HG02981 (cell line): Measurements from ENCODE around the gene CYB5R2.

ENCODE experiments used
- ATAC-seq: cut with Tn5 transposase; IDR thresholded peaks from one replicate; pipeline ENCODE4 v1.9.1; 2021; ENCODE audit warnings: mild to moderate bottlenecking, moderate library complexity; ENCODE audit not compliant: unreplicated experiment

CYB5R2 gene

DNA sequence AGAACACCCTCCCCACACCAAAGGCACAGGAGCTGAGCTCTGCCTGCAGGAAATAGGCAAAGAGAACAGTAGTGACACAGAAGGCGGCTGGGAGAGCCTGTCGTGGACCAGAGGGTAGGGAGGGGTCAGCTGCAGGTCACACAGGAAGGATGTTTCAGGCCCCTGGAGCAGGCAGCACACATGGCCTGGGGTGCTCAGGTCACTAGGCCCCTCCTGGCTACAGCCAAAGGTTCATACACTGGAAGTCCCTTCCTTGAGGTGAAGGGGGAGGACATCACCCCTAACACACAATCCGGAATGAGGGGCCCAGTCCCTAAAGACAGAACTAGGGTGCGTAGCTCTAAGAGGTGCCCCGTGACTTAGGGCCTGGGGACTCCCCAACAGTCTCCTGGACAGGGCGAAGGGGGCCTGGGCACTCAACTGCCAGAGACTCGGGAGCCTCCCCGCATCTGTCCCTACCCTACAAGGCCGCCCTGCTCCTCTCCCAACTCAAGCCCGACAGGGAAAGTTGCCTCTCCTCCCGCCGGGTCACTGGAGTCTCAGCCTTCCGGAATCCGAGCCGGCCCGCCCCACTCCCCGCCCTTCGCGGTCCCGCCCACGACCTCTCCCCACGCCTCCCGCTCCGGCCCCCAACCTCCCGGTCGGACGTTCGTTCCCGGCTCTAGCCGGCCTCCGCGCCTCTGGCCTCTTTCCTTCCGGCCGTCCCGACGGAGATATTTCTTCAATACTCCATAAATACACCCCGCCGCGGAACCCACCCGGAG is at the start of gene CYB5R2:
Gene CYB5R2 (minus strand): TSS at position 541 of the 764 bp plus-strand sequence. CDS start 675 bp downstream, outside the sequence.
- ATAC-seq = no peak

DNA sequence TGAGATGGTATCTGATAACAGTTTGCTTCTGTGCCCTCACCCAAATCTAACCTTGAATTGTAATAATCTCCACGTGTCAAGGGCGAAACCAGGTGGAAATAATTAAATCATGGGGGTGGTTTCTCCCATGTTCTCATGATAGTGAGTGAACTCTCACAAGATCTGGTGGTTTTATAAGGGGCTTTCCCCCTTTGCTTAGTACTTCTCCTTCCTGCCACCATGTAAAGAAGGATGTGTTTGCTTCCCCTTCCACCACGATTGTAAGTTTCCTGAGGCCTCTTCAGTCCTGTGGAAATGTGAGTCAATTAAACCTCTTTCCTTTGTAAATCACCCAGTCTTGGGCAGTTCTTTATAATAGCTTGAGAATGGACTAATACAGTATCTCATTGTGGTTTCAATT is 41.5 kb upstream of the CYB5R2 start:
- ATAC-seq = no peak

DNA sequence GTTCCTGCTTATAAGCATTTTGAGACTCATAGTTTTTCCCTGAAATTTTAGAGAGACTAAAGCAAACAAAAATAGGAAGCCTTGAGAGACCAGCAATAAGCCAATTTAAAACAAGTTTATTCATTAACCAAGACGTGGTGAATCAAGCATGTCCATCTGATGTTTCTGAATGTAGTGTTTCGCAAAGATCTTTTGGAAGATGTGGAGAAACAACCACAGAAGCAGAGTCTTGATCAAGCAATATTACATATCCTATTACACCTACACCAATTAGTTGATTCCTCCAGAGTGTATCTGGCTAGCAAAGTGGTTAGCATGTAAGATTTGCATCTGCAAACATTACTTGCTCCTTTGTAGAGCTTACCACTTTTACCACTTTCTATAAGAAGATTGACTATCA is 33.1 kb upstream of the CYB5R2 start, which contains the start of gene OVCH2:
Gene OVCH2 (minus strand): TSS at position 101 of the 400 bp plus-strand sequence. CDS start 83 bp downstream, at position 18.
- no peak for ATAC-seq

DNA sequence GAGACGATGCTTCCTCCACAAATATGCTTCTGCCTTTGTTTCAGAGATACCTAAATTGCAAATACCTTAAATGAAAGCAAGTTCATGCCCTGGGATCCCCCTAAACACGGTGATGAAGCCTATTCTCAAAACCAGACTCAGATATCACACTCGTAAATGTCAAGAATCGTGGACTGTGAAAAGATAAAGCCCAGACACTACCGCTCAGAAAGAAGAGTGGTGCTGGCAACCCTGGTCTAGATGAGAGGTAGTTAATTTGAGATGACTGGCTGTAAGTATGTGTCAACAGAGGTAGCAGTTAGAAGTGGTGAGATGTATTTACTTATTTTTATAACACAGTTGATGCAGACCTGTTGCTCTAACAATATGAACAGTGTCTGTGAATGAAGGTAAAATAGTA is 30.4 kb upstream of the CYB5R2 start:
- ATAC-seq = no peak

DNA sequence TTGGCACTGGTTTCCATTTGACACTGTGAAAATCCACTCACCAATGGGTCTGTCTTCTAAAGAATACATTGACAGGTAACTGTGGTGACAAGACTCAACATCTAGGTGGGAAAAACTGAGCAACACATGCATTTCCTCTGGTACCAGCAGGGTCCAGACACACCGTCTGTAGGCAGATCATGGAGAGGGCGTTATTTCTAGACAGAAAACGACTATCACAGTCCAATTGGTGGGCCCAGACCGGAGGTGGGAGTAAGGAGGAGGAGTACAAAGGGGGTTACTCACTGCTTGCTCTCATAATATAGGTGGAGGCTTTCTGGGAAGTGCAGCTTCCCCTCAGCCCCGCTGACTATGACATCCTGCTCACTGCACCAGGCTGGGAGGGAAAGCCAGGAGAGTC is 23.1 kb upstream of the CYB5R2 start:
- no peak for ATAC-seq

DNA sequence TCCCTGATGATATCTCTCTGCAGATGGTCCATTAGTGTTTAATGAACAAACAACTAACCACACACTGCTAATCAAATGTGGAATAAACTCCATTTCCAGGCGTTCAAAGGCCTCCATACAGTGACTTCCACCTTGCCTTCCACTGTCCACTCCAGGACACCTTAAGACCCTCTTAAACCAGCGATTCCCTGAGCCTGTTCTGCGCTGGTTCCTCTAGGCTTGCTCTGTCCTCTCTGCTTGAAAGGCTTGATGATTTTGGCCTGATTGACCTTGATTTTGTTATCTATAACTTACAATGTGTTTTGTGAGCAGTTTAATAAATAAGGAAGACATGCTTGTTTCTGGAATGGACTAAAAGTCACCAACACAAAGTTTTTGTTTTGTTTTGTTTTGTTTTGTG is 20.9 kb upstream of the CYB5R2 start:
- ATAC-seq = no peak

DNA sequence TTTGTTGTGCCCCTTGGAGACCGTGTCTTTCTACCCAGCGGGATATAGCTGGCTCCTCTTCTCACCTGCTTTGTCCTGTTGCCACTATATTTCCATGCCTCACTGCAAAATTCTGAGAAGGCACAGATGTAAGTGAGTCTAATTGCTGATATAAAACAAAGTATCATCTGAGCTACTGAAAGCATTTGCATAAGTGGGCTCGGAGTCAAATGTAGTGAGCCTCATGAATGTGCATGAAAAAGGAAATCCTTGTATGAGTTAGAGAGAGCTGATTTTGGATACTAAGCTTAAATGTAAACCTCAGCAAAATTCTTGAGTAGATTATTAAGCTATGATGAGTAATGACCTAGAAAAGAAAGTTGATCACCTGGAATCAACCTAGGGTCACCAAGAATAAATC is 19.1 kb upstream of the CYB5R2 start:
- ATAC-seq = no peak

DNA sequence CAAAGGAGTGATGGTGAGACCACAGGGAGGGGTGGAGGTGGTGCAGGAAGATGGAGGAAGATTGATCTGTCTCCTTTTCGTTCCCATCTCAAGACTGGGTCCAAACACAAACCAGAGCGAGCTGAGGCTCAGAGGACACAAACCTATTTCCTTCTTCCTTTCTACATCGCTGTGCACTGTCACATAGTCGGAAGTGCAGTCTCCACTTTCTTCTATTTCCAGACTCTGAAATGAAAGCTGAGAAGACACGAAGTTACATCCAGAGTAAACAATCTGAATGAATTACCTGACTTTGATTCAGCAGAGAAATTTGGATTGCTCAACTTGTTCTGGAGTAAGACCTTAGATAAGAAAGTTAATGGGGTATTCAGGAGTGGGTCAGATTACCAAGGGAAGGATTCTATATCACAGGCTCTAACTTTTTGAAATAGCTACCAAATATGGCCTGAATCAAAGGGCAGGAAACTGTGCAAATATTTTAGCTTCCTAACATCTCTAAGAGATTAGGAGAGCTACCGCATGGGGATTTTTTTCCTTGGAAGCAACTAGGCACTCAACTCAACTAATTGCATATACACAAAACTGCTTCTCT is 18.6 kb upstream of the CYB5R2 start:
- ATAC-seq = no peak

DNA sequence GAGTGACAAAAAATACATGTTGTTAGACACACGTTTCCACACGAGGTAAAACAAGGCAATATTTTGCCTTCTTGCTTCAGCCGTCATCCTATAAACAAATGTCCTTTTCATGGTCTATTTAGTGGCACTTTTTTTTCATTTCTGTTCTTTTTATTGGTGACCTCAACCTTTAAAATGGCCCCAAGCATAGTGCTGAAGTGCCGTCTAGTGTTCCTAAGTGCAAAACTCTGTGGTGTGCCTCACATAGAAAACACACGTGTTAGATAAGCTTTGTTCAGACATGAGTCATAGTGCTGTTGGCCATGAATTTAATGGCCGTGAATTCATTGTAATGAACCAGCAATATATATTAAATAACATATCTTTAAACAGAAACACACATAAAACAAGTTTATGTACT is 17.3 kb upstream of the CYB5R2 start:
- peak; percentile 81 for ATAC-seq

DNA sequence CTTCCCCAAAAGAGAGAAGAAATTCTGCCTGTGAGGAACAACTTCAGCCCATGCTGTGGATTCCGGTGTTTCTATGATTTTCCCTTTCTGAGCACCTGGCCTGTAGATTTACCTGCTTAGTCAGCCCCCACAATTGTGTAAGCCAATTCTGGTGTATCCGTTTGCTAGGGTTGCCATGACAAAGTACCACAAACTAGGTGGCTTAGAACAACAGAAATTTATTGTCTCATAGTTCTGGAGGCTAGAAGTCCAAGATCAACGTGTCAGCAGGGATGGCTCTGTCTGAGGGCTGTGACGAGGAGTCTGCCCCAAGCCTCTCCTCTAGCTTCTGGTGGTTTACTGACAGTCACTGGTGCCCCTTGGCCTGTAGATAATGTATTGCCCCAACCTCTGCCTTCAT is 15.9 kb upstream of the CYB5R2 start:
- no peak for ATAC-seq

DNA sequence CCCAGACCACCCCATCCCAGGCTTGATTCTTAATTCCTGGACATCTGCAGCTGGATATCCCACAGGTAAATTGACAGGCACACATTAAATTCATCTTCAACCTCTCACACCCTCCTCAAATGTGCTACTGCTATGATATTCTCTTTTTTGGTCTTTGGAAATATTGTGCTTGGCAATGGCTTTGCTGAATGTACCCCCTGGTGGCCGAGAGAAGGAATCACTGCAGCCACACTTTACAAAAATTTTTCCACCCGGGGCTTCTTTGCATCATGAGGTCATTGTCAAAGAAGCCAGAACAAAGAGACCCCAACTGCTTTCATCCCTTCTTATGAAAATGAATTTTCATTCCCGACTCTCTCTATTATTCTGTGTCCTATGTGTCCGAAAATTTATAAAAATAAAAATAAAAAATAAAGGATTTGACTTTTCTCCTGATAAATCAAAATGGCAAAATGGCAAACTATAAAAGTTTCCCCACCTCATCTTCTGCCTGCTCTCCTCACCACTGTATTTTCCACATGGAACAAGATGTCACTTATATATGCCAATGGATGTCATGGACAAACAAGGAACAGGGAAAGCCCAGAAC is 15.0 kb upstream of the CYB5R2 start:
- peak; percentile 51 for ATAC-seq

DNA sequence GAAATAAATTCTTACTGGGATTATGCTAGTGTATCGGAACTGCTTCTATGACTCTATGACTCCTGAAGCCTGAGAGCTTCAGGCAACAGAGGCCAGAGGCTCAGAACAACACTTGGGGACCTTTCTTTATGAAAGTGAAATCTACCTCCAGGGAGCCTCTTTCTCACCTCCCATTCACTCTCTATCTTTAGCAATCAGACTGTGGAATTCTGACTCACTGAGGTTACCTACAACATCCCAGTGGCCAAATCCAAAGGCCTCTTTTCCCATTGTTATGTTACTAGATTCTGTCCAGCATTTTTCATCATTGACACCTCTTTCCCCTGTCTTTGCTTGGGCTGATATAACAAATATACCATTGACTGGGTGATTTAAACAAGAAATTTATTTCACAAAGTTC is 14.1 kb upstream of the CYB5R2 start:
- no peak for ATAC-seq

DNA sequence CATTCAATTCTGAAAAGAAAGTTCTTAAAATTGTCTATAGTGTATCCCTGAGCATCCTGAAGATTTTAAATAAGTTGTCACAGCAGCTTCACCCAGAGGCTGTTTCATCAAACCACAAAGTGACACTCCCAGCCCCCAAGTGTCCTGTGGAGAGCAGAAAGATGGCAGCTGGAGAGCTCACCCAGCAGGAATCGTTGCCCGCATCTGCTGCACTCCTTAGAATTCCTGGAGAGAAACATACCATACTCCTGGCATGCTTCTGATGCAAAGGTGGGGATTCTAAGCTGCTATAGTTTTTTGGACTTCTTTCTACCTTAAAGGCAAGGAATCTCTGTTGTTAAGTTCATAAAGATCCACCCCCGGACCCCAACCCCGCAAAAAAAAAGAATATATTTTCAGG is 13.5 kb upstream of the CYB5R2 start:
- ATAC-seq = no peak

DNA sequence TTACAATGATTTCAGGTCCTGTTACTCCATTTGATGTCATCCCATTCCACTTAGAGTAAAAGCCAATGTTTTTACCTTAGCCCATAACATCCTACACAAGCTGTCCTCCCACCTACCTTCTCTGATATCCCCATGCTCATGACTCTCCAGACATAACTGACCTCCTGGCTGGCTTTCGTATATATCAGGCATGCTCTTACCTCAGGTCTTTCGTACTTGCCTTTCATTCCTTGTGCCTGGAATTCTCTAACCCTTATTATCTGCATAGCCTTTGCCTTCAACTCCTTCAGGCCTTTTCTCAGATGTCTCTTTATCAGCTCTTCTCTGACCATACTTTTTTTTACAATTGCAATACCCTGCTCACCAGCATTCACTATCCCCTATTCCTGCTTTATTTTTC is 10.3 kb upstream of the CYB5R2 start:
- ATAC-seq = no peak

DNA sequence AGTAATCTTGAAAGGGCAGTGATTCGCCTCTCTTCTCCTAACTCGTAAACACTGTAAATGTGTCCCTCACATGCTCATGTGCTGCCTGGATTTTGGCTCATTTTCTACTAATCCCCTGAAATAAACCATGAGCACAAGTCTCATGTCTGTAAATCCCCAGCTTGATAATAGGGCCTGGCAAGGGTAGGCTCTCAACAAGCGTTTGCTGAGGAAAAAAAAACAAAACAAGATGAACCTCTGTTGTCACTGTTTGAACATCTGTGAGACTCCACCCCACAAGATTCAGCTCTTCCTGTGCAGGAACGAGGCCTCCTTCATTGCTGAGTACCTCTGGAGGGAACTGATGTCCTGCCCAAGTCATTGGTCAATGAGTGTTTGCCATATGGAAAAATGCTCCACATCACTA is 4.5 kb upstream of the CYB5R2 start:
- ATAC-seq = no peak

DNA sequence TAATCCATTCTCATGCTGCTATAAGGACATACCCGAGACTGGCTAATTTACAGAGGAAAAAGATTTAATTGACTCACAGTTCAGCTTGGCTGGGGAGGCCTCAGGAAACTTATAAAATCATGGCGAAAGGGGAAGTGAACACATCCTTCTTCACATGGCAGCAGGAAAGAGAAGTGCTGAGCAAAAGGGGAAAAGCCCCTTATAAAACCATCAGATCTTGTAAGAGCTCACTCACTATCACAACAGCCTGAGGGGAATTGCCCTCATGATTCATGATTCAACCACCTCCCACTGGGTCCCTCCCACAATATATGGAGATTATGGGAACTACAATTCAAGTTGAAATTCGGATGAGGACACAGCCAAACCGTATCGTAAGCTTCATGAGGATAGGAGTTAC is 3.8 kb upstream of the CYB5R2 start:
- no peak for ATAC-seq

DNA sequence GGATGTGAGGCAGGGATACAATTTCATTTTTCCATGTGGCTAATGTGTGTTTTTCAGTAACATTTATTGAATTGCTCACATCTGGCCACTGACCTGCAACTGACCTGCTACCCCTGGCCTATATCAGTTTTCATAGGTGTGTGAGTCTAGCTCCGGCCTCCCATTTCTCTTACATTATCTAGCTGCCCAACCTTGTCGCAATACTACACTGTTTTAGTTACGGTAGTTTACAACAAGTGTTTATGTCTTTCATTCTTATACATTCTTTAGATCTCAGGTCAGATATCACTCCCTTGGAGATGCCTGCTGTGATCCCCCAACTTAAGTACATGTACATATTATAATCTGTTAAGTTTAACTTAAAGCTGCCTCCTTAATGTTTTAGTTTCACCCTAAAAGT is 2.3 kb upstream of the CYB5R2 start:
- ATAC-seq = no peak

DNA sequence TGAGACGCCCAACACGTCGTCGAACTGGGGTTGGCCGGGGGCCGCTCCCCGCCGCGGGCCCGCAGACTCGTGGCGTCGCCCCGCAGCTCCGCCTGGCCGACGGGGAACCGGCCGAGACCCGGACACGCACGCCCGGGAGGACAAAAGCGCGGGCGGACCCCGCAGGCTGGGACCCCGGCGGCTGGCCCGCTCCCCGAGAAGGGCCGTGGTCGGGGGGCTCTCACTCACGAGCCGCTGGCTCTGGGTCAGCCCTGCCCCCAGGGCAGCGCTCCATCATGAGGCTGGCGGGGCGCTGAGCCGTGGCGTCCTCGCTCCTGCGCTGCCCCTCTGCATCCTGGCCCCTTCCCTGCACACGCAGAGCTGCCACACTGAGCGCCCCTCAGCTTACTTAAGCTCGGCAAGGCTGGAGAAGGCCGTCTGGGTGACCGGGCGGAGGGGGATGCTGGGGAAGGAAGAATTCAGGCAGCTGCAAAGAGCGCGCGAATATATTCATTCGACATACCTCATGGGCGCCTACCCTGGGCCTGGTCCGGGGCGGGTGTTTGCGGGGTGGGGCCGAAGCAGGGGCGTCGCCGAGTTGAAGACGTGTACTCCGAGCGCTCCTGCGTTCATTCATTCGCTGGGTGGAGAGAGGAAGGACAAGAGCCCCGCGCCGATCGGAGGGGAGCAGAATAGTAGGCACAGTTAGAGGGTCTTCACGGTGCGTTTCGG is 579 bp upstream of the CYB5R2 start:
- ATAC-seq = no peak

DNA sequence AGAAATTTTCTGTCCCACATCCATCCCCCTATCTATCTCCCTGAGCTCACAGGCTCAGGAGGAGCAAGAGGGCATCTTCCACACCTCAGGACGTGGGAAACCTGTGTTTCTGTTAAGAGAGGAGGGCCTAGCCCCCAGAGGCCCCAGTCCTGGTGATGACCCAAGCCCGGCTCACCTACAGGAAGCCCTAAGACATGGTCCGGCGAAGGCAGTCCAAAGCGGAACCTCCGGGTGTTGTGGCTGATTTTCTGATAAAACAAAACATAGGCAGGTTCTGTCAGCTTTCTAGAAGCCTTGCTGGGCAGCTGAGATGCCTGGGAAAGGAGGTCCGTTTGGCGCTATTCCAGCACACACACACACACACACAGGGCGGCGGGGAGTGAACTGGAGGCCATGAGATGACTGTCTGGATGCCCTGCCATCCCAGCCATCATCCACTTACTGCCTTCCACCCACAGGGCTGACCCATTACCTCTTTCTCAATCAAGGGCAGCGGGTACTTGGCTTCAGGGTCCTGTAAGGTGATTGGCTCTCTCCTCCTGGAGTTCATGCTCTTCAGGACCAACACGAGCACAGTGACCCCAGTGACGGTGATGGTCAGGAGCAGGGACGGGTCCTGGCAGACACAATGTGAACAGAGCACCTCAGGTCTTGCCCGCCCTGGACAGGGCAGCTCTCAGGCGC is 882 bp downstream of the CYB5R2 start:
- ATAC-seq = no peak

DNA sequence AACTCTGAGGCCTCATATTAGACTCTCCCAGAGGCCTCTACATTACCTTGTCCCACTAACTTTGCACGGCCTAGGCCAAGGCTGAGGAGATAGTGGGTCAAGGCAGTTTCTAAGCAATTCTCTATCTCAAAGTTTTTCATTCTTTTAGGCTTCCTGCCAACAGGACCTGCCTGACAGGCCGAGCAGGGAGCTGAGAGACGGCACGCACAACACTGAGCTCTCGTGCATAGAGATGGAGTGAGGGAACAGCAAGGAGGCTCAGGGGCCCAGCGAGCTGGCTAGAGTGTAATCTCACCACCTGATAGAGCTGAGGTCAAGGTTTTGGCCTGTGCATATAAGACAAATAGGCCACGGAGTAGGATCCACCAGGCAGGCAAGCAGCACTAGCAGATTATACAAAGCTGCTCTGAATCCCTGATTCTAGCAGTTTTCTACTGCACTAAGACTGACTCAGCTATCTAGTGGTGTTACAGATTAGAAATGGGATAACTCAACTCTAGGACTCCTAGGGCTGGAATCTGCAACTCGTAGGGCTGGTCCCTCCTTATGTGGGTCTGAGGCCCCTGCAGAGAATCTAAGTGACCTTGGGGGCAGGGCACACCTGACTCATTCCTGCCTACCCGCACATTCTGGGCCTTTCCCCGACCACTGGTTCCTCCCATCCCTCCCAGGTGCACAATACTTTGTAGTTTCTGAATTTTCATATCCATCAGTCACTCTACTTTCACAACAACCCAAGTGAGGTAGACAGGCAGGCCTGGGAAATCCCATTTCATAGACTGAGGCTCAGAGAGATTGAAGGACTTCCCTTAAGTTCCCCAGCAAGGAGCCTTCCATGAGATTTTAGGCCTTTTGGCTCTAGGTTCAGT is 1.7 kb downstream of the CYB5R2 start:
- peak; percentile 55 for ATAC-seq
